NCI-H226 (cell line): ENCODE measurements around the gene LRRC59.
A peak's percentile ranks its signal among the peaks of the same experiment; 100 is the strongest.
"Not testable (repeated sequence)": the region's sequence is repeated elsewhere in the genome, so short reads cannot be mapped to it uniquely, and the experiment has no call there.

ENCODE experiments used
- DNase-seq: peaks from one replicate; pipeline ENCODE4 v3.0.0-alpha.2; 2015

LRRC59 gene

DNA sequence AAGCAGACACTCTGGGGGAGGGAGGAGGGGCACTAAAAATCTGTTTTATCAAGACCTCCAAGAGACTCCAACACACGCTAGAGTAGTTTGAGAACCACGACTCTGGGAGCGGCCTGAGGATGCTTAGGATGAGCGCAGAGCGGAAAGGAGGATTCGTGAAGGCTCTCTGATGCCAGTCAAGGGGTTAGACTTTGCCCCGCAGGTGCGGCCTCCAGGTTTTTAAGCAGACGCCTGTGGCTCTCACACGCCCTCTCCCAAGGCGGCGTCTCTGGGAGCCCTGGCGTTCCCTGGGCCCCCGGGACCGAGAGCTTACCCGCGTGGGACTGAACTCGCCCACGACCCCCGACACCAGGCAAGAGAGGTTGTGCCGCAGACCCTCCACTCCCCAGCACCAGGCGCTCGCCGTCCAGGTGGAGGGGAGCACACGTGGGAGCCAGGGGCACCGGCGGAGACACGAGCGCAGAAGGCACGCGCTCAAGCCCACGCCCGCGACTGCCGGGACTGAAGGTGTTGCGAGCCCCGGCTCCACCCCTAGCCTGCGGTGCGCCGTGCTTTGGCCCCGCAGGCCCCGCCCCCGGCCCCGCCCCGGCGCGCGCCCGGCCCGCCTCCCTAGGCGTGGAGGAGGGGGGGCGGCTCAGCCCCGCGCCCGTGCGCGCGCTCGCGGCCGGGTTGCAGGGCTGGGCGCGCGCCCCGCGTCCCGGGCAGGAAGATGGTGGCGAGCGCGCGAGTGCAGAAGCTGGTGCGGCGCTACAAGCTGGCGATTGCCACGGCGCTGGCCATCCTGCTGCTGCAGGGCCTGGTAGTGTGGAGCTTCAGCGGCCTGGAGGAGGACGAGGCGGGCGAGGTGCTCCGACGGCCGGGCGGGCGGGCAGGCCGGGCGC is 51.7 kb downstream of the LRRC59 start, which contains the start of gene XYLT2:
Gene XYLT2, plus strand, starts transcription at position 695 of the 881 bp plus-strand sequence. Its CDS starts 15 bp downstream, at position 710.
- peak; percentile 79 for DNase-seq

DNA sequence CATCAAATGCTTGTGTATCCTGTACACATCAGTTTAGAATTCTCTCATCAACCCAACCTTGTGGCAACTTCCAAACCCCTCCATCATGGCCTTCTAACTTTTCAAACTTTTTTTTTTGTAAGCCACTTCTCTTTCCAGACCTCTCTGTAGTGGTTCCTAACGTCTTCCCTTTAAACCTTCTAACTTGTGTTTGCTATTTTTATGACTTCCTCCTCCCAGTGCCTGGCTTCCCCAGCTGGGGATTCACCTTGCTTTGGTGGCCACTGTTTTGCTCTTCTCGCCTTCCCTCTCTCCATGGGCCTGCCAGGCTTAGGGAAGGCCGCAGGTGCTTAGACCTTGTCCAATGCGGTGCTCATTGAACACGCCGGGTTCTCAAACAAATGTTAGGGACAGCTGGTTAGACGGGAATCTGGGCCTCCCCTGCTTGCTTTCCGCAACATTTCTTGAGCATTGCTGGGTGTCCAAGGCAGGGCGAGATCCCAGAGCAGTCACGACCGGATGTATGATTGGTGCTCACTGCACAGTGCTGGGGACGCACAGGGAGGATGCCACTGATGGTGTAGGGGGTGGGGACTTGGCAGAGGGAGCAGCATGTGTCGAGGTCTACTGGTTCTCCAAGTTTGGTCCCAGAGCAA is 52.5 kb downstream of the LRRC59 start:
- DNase-seq: no peak

DNA sequence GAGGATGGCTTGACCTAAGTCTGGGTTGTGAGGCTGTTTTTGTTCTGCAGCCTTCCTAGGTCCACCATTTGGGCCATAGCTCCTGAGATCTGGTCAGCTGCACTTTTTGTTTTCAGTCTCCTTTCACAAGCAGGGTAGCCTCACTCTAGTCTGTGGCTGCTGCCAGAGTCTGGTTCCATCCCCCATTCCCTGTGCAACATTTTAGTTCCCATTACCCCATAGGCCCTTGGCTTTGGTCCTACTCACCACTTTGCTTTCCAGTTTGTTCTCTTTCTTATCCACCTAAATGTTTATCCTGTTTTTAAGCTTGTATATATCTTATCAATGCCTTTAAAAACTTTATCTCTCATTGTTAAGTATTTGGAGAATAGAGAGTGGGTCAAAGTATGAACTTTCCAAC is 57.9 kb downstream of the LRRC59 start:
- DNase-seq: no peak

DNA sequence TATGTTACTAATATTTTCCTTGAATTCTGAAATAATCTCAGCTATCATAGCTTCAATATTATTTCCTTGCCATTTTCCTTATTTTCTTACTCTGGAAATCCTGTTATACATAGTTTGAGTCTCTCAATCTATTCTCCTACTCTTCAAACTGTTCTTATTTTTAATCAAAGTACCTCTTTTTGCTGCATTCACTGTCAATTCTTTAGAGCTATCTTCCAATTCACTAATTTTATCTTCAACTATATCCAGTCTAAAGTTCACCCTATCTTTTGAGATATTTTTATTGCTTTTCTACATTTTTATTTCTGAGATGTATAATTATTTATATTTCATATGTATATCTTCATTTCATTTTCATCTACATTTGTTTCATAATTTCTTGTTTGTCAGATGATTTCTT is 58.7 kb downstream of the LRRC59 start:
- no peak for DNase-seq

DNA sequence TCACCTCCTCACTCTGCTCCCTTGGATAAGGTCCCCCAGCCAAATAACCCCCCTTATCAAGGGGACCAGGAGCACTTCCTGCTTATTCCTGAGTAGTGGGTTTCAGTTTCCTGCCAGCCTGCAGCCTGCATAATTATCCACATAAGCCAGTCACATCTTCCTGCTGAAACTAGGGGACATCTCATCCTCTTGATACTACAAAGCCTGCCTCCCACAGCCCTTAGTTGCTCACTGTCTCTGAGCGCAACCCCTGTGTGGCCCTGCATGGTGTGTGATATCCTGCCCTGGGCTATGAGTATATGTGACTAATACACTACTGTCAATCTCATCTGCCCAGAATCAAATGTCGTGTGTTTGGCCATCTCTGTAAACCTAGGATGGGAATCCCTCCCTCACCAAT is 59.4 kb downstream of the LRRC59 start:
- DNase-seq: no peak

DNA sequence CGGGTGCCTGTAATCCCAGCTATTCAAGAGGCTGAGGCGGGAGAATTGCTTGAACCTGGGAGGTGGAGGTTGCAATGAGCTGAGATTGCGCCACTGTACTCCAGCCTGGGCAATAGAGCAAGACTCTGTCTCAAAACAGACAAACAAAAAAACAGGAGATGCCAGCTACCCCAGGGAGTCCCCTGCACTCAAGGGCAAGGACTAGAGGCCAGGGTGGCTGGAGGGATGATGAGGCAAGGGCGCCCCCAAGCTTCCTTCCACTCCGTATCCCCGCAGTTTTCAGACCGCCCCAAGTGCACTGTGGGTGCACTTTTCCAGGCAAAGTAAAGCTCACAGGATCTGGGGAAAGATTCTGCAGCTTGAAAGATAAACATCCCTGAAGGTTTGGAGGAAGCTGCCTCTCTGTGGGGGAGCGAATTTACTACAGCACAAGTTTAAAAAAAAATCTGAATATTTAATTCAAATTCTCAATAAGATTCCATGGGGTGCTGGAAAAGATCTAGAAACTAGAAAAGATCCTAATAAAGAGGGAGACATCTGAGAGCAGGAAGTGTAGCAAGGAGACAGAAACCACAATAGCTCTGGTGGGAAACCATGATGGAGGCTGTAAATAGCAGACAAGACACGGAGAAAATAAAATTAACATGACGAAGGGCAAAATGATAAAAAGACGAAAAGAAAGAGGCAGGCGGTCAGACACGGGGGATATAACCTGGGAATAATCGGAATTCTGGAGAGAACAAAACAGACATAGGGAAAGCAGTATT is 63.8 kb downstream of the LRRC59 start:
- DNase-seq: not testable (repeated sequence)

DNA sequence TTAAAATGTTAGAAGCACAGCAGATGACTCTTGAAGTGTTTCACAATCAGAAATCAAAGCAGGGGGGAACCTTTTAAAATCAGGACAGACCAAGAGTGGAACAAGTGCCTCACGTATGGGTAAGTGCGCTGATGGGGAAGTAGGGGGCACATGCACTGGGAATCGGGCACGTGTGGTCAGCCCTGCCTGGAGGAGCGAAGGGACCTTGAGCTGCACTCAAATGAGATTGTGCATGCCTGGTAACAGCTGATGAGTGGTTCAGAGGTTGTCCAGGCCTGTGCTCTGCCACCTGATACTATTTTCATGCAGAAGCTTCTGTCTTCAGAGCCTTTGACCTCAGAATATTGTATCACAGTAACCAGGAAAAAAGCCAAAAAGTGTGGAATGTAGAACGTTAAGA is 65.1 kb downstream of the LRRC59 start:
- DNase-seq: no peak
